ENCODE results near the gene ENTR1.

ENTR1 gene

DNA sequence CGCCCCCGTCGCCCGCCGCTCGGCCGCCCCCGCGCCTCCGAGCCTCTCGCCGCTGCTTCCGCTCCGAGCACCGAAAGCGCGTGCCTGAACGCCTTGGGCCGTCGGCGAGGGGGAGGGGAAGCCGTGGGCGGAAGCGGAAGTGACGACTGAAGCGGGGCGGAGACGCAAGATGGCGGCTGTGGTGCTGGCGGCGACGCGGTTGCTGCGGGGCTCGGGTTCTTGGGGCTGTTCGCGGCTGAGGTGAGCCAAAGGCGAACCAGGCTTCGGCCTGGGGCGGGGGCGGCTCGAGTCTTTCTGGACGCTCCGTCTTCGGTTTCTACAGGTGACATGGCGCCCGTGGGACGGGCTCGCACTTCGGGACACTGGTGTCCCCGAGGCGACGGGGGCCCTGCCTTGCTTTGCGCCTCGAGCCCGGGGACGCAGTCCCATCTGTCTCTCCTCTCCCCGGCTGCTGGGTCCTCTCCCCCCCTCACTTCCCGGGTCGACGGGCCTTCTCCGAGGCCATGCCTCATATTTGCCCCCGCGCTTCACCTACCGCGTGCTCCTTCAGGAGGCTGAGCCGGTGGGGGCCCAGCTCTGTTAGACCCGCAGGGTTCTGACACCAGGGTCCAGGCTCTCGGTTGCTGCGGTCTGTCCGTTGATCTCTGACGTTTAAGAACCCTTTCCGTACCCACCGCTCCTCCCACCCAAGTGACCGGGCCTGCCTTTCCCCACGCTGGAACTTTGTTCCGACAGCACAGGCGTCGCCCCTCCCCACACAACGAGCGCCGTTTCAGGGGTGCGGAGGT, at the start of gene ENTR1, which contains the start of gene PMPCA:
Gene ENTR1, minus strand, starts transcription at position 115 of the 788 bp plus-strand sequence. CDS start 217 bp downstream, outside the sequence.
Gene PMPCA, plus strand, starts transcription at position 159 of the 788 bp plus-strand sequence. Its CDS starts 11 bp downstream, at position 170.
- DNase-seq (ENCODE audit: low read depth), result no peak

DNA sequence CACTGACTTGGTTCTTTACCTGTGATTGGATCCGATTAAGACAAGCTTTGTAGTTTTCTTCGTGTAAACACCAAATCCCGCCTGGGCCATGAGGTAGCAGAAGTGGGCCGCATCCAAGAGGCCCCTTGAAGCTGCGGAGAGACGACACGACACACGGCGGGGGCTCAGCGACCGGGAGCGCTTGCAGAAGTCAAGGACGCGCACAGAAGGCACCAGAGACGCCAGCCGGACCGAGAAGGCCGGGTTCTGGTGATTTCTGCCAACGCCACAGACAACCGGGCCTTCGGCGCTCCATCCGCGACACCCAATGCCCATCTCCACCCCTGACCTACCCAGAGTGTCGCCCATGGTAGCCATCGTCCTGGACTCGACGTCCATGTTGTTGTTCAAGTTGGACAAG, 49.0 kb upstream of the ENTR1 start:
- no peak for DNase-seq (ENCODE audit: low read depth)

GRCh38 chr9:136457326-136457725, 46.9 kb upstream of the ENTR1 start:
- DNase-seq (ENCODE audit: low read depth), result no peak

DNA sequence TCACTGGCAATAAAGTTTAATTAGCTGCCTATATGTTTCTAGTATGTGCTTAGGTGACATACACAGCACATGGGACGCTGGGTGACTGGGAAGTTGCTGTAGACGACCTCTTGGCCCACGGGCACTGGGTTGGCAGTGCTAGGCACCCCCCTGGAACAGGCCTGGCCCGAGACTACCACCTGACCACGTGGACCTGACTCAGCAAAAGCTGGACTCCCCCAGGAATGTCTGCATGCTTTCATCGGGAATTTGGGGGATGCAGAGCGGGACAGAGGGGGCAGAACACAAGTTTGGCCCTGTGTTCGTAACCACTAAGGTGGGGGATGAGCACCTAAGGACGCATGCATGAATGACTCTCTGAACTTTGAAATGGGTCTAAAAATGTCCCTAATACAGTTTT, 45.8 kb upstream of the ENTR1 start:
- no peak for DNase-seq (ENCODE audit: low read depth)

GRCh38 chr9:136455043-136456002, 44.9 kb upstream of the ENTR1 start:
- no peak for DNase-seq (ENCODE audit: low read depth)

- DNase-seq (ENCODE audit: low read depth), result no peak
These were observed 43.8 kb upstream of the ENTR1 start for GRCh38 chr9:136454026-136454796.

- DNase-seq (ENCODE audit: low read depth), result no peak
These were observed 42.9 kb upstream of the ENTR1 start for GRCh38 chr9:136453326-136453725.

DNA sequence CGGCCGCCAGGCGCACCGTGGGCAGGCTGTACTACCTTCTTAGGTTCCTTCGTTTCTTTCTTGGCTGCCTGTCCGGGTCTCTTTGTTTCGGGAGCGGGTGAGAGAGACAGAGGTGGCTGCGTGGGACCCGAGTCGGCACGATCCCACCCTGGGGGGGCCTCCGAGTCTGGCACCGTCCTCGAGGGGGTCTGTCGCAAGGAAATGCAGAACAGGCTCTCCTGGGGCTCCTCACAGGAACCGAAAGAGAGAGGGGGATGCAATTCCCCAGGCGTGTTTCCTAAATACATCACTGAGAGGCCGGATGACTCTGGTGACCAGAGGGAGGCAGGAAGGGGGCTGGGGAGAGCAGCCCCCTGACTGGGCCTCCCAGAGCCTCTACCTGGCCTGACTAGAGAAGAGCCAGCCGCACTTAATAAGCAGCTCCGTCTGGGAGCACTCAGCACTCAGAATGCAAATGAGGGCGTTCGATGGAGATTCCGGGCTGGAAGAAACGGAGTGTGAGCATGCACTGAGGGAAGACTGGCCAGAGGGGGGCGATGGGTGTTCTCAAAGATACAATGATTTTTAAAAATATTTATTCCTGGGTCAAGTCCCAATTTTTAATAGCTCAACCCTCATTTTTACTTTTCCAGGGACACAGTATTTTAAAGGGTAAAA, 40.9 kb upstream of the ENTR1 start:
- no peak for DNase-seq (ENCODE audit: low read depth)

GRCh38 chr9:136448655-136449054, 38.2 kb upstream of the ENTR1 start:
- no peak for DNase-seq (ENCODE audit: low read depth)

DNA sequence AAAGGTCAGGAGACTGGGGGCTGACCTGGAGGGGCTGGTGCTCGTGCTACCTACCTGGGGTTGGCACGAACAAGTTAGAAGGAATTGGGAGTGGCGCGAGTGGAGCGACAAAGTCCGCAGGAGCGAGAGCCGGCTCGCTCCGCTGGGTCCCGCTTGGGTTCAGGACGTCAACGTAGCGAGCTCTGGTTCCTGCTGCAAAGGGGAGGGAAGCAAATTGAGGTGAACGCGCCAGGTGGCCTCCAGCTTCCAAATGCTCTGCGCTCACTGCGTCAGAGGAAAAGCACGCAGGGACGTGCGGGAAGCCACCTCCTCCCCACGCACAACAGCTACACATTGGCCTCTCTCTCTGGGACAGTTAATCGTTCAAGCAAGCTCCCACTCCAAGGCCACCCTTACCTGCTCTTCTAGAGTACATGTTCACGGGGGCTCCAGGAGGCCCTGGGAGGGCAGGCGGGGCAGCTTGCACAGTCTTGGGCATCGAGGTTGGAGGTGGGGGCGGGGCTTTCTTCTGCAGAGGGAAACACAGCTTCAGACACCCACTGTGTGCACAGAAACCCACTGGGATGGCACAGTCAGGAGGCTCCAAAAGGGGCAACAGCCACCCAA, 36.9 kb upstream of the ENTR1 start:
- DNase-seq (ENCODE audit: low read depth), result no peak

GRCh38 chr9:136445799-136446198, 35.4 kb upstream of the ENTR1 start:
- no peak for DNase-seq (ENCODE audit: low read depth)

GRCh38 chr9:136444102-136444501, 33.7 kb upstream of the ENTR1 start:
- DNase-seq (ENCODE audit: low read depth), result no peak

GRCh38 chr9:136443687-136444086, 33.3 kb upstream of the ENTR1 start:
- DNase-seq (ENCODE audit: low read depth), result no peak

GRCh38 chr9:136443087-136443486, 32.7 kb upstream of the ENTR1 start:
- DNase-seq (ENCODE audit: low read depth), result no peak

- DNase-seq (ENCODE audit: low read depth), result no peak
These were observed 31.9 kb upstream of the ENTR1 start for GRCh38 chr9:136442265-136442664.

GRCh38 chr9:136441681-136442245, 31.3 kb upstream of the ENTR1 start:
- DNase-seq (ENCODE audit: low read depth), result no peak

DNA sequence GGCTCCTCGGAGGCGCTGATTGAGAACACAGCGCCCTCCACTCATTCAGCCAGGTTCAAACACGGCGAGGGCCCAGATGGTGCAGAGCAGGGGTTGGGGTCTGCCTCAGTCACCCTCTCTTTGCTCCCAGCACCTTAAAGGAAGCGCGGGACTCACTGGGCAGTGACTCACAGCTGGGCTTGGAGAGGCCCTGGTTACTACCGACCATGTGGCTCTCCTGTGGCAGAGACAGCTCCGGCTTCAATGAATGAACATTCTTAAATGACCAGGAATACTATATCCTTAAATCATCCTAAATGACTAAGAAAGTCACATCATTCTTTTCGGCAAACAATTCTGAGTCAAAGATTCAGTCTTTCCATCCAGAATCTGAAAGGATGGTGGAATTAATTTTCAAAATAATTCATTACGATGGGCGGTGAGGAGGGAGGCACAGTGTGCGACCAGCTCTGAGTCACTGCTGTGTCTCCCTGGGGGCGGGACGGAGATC, 30.8 kb upstream of the ENTR1 start:
- no peak for DNase-seq (ENCODE audit: low read depth)

- no peak for DNase-seq (ENCODE audit: low read depth)
These were observed 29.3 kb upstream of the ENTR1 start, which contains the start of gene INPP5E for GRCh38 chr9:136439481-136440408. Gene INPP5E, minus strand, starts transcription at chr9:136439845. Its CDS starts 426 bp downstream, at chr9:136439419.
